ENCODE results near the gene KRTAP5-9.

DNA sequence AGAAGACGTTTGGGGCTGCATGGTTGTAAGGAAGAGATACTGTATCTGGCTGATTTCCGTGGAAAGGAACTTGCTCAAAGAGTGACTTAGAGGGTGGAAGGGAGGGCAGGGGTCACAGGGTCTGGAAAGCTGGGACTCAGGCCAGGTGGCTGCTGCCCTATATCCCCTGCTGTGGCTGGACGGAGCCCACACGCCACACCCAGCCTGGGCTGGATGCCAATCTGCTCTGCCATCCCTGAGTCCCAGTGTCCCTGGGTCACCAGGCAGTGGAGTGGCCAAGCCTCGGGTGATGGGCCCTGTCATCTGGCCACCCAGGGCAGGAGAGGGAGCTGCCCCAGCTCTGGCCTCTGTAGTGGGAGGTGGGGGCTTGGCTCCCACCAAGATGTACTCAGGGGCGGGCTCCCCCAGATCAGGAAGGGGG is 47.6 kb upstream of the KRTAP5-9 start:
- no peak for TF ChIP-seq POLR2A (IDR thresholded peaks at IDR 0.05)
- TF ChIP-seq, protein P1, sequence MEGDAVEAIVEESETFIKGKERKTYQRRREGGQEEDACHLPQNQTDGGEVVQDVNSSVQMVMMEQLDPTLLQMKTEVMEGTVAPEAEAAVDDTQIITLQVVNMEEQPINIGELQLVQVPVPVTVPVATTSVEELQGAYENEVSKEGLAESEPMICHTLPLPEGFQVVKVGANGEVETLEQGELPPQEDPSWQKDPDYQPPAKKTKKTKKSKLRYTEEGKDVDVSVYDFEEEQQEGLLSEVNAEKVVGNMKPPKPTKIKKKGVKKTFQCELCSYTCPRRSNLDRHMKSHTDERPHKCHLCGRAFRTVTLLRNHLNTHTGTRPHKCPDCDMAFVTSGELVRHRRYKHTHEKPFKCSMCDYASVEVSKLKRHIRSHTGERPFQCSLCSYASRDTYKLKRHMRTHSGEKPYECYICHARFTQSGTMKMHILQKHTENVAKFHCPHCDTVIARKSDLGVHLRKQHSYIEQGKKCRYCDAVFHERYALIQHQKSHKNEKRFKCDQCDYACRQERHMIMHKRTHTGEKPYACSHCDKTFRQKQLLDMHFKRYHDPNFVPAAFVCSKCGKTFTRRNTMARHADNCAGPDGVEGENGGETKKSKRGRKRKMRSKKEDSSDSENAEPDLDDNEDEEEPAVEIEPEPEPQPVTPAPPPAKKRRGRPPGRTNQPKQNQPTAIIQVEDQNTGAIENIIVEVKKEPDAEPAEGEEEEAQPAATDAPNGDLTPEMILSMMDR (IDR thresholded peaks at IDR 0.05): no peak

All from thyroid gland (tissue), 4 donors.